ENCODE results near the gene OPN1SW.

The OPN1SW gene

DNA sequence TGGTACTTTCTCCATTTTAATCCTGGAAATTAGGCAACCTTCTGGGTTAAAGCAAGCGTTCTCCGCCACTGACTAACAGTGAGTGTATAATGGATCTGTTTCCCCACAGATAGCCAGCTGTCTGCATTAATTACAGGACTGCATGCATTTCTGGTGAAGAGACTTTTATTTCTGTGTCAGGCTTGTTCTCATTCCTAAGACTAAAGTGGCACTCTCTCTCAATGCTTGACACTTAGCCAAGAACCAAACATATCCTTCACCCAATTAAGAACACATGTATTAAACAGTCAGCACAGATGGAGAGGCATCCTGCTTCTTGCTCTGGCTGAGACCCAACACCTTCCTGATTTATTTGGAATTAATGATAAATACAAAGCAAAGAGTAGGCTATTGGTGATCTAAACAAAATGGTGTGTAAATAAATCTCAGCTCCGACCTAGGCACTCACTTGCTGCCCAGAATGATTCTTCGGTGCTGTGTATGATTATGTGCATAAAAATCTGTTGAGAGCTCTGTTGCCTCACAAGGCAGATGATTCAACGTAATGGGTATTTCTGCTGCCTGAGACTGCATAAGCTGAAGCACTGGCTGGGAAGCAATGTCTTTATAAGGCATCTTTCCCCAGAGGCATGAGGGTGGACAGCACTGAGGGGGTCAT is 19.6 kb downstream of the OPN1SW start:
- no peak for DNase-seq

DNA sequence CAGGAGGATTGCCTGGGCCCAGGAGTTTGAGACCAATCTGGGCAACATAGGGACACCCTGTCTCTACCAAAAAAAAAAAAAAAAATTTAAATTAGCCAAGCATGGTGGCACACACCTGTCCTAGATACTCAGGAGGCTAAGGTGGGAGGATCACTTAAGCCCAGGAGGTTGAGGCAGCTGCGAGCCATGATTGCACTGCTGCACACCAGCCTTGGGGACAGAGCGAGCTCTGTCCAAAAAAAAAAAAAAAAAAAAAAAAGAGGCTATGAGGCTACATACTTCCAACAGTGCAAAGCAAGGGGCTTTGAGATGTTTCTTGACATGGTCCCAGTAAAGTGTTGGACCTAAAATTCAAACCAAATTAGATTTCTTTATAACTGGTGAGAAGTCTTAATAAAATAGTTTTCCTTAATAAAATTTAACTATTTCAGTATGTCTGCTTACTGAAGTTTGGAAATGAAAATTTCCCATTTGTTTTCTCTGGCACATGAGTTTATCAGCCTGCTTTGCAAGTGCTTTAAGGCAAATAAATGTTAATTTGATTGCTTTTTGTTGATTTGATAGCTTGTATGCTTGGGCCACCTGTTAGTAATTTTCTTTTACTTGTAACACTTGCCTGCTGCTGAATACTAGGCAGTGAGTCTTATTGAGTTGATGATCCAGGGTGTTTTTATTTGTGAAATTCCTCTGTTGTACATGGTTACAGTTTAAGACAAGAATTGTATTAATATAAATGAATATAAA is 20.3 kb downstream of the OPN1SW start:
- no peak for DNase-seq

- no peak for DNase-seq
Observed at GRCh38 chr7:128752251-128752650, 23.3 kb downstream of the OPN1SW start.

- no peak for DNase-seq
Observed at GRCh38 chr7:128747327-128748079, 28.1 kb downstream of the OPN1SW start.

DNA sequence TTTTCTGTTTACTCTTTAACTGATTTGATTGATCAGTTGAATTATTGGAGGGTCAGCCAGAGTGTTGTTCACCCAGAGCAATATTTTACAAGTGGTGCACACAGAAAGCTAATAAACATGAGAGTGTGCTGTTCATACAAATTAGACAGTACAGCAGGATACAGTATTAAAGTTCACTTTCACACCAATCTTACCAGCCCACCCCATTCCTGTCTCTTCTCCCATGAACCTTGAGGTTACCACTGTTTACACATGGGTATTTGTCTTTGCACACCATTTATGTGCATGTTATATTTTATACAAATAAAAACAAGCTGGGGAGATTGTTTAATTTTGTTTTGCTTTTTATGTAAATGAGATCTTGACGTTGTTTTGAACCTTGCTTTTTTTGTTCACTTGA is 29.9 kb downstream of the OPN1SW start:
- DNase-seq, result no peak

GRCh38 chr7:128744366-128744905 is 31.2 kb downstream of the OPN1SW start:
- DNase-seq, result no peak

DNA sequence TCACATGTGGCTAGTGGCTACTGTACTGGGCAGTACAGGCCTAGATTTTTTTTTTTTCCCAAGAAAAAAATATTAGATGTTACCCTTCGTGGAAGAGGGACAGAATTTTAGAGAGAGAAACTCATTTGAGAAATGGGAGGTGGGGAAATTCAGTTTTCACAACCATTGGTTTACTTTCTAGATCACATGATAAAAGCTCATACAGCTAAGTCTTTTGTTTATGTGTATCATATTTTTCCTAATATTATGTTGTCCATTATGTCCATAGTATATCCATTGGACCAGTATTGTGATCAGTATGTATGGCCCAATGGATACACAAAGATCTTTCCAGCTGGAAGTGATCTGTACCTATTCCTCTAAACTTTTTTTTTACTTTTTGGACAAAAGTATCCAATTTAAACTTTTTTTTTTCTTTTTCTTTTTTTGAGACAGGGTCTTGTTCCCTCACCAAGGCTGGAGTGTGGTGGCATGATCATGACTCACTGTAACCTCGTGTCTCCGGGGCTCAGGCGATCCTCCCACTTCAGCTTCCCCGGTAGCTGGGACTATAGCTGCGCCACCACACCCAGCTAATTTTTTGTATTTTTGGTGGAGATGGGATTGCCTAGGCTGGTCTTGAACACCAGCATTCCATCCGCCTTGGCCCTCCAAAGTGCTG is 32.4 kb downstream of the OPN1SW start:
- no peak for DNase-seq

DNA sequence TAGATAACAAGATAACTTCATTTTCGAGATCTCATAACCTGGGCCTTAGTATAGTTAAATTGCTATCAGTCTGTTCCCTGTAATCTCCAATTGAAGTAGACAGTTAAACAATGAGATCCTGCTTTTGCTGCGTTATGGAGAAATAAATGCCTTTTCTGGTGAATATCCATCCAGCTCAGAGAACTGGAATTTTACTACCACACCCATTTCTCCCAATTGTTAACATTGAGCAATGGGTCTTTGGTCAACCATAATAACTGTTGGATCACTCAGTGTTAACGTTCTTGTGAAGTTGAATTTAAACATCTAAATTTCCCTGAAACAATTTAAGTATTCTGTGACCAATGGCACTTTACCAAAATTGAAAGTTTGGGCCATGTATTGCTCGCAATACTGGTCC is 33.4 kb downstream of the OPN1SW start:
- DNase-seq, result no peak

- DNase-seq, result no peak
Observed at GRCh38 chr7:128741491-128741890, 34.1 kb downstream of the OPN1SW start.

GRCh38 chr7:128740996-128741395 is 34.6 kb downstream of the OPN1SW start:
- no peak for DNase-seq

DNA sequence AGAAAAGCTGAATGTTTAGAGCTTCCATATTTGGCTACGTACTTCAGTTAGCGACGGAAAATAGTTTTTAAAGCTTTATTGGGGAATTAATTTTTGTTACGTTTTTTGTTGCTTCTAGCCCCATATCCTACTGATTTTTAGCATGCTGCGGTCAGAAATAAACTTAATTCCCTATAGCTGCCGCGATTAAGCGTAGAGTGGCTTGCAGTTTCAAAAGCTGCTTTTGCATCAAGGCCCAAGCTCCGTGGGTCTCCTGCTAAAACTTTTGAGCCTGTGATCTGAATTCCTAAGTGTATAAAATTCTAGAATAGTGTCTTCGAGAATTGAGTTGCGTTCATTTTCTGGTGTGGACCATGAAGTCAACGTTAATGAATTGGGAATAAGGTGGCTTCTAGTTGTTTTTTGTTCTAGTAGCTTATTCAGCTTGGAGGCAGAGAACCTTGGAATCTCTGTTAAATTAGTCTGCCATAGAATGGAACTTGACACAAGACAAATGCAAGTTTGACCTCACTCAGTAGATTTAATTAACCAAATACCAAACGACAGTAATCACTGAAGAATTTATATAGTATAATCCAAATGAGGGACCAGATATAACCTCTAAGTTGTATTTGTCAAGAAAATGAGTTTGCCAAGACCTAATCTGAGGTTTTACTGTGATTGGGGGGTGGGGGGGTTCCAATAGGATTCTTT is 35.5 kb downstream of the OPN1SW start:
- DNase-seq, result no peak

DNA sequence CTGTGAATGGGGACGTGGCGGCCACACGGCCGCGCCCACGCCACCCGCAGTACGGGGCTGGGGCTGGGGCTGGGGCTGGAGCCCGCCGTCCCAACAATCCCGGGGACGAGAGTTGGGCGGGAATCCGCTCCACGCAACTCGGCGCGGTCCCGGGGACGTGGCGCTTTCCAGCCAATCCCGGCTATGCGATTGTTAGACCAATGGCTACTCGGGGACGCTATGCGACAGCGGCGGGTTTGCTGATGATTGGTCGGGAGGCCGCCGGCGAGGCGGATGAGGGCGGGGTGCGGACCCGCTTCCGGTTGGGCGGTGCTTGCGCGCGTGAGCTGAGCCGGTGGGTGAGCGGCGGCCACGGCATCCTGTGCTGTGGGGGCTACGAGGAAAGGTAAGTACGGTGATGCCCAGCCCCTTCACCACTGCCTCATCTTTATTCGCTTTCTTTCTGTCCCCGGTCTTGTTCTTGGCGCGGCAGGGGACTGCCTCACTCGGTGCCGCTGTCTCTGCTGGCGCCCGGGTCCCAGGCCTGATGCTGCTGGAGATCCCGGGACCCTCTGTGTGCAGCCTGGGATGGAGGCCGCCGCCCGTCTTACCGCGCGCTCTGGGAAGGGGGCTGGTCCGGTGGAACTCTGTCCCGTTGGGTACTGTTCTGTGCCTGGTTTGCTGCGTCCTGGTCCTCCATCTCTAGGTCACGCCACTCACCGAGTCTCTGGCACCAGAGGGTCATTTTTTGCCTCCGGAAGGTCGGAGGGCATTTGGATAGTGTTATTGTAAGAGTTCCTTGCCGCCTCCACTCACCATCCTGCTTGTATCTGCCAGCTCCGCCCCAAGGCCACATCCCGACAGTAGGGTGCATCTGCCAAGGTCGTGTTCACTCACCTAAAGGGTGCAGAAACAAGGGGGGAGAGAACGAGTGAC is 36.3 kb downstream of the OPN1SW start, which contains the start of gene CALU:
CALU (plus strand) TSS at position 312 of the 915 bp plus-strand sequence. CDS start 9,225 bp downstream, outside the sequence.
- peak; percentile 97 for DNase-seq

DNA sequence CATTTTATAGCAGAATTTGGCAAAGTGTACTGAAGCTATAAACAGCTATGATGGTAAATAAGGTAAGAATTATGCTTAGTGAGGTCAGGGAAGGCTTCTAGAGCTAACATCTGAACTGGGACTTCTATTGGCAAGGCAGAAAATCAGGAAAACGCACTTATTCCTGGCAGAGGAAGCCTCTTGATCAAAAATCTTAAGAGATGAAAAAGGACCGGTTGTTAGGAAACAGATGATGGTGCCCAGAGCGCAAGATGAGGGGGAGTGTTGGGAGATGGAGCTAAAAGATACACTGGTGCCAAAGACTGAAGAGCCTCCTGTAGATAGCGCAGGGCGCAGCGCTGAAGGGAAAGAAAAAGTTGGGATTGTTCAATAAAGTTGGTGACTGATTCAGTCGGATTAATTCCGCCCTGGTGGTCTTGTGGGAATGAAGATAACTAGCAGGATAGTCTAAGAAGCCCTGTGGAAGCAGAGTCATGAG is 37.0 kb downstream of the OPN1SW start:
- DNase-seq, result no peak

GRCh38 chr7:128737867-128738385 is 37.7 kb downstream of the OPN1SW start:
- no peak for DNase-seq

- no peak for DNase-seq
Observed at GRCh38 chr7:128737441-128737840, 38.2 kb downstream of the OPN1SW start.

DNA sequence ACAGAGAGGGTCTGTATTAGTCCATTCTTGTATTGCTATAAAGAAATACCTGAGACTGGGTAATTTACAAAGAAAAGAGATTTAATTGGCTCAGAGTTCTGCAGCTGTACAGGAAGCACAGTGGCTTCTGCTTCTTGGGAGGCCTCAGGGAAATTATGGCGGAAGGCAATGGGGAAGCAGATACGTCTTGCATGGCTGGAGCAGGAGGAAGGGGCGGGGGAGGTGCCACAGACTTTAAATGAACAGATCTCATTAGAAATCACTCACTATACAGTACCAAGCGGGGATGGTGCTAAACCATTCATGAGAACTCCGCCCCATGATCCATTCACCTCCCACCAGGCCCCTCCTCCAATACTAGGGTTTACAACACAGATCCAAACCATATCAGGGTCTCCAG is 40.2 kb downstream of the OPN1SW start:
- DNase-seq, result no peak

- no peak for DNase-seq
Observed at GRCh38 chr7:128734890-128735289, 40.7 kb downstream of the OPN1SW start.

DNA sequence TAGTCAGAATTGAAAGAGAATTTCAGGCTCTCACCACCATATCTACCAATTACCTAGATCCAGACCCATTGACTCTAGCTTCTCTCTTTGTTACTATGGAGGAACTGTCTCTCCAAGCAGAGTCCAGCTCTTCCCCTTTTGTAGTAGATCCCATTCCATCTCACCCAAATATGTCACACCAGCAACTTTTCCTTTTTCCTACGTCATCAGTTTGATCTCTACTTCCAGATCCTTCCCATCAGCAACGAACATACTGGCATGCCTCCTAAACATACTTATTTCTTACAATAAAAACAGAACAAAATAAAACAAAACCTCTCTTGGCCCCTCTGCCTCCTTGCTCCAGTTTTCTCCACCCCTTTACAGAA is 42.3 kb downstream of the OPN1SW start:
- DNase-seq, result no peak

GRCh38 chr7:128732521-128733277 is 42.9 kb downstream of the OPN1SW start:
- no peak for DNase-seq

- DNase-seq, result no peak
Observed at GRCh38 chr7:128731184-128731583, 44.4 kb downstream of the OPN1SW start.

Measured in NK-92 treated with Interleukin-12 subunit alpha and Interleukin-12 subunit beta, amount 100 ng/mL, for 24 hours (cell line).